ENCODE results near the gene LMBRD2. TPM values are rescaled to one million over a fixed set of nuclear protein-coding genes. Genes with fewer than 3 reads are reported as not detected.

Gene LMBRD2
- total and polyA plus RNA-seq, 9 of the 15 experiments (the other 6 are each of a cell fraction or from before 2014, with no cell fraction given): 2.1 to 24.2 (median 10.6) TPM

GRCh38 chr5:36151434-36152323 is at the start of gene LMBRD2, which contains the start of gene SKP2 (continued):
- TF ChIP-seq, protein P1, sequence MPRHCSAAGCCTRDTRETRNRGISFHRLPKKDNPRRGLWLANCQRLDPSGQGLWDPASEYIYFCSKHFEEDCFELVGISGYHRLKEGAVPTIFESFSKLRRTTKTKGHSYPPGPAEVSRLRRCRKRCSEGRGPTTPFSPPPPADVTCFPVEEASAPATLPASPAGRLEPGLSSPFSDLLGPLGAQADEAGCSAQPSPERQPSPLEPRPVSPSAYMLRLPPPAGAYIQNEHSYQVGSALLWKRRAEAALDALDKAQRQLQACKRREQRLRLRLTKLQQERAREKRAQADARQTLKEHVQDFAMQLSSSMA (CRISPR knock-in tag; IDR thresholded peaks at IDR 0.05): no peak
- TF ChIP-seq TEAD1 (CRISPR knock-in tag; IDR thresholded peaks at IDR 0.05) (peak in 1 of 2 experiments; percentile 10; a peak in 1 of 4 replicates), NR2C1 (IDR thresholded peaks at IDR 0.05) (no peak), NR2C1 (tag; IDR thresholded peaks at IDR 0.05) (no peak; the same call in 1 of the 2 replicates), RBM17 (IDR thresholded peaks at IDR 0.05; ENCODE audit: borderline replicate concordance, low read depth, low read length) (no peak), ZC3H11A (IDR thresholded peaks at IDR 0.05; ENCODE audit: low read depth, low read length) (no peak), AFF4 (CRISPR knock-in tag; IDR thresholded peaks at IDR 0.05) (peak; percentile 87), TOE1 (IDR thresholded peaks at IDR 0.05; ENCODE audit: borderline replicate concordance) (0 out of 2 replicates have a peak, but pooled peaks have one; percentile 23), TOE1 (CRISPR knock-in tag; IDR thresholded peaks at IDR 0.05; ENCODE audit: borderline replicate concordance, low read depth) (no peak), RBFOX2 (IDR thresholded peaks at IDR 0.05; ENCODE audit: low read depth, low read length) (peak; percentile 91), GABPB1 (CRISPR knock-in tag; IDR thresholded peaks at IDR 0.05) (peak; percentile 87), SREBF1 (IDR thresholded peaks at IDR 0.05; ENCODE audit: borderline replicate concordance, low read depth, low read length) (no peak), RBBP5 (IDR thresholded peaks at IDR 0.05; ENCODE audit: borderline replicate concordance, insufficient read depth, low read length, poor library complexity, severe bottlenecking) (peak; percentile 87), SRSF3 (IDR thresholded peaks at IDR 0.05; ENCODE audit: insufficient read depth, low read length) (no peak), RNF2 (IDR thresholded peaks at IDR 0.05) (peak; percentile 45; the same call in 1 of the 2 replicates)
